Neural progenitor cell (in vitro differentiated cells): ENCODE results near the gene RNF217. TPM values are rescaled to one million over a fixed set of nuclear protein-coding genes. Genes with fewer than 3 reads are reported as not detected.
"Not testable (repeated sequence)": the region's sequence is repeated elsewhere in the genome, so short reads cannot be mapped to it uniquely, and the experiment has no call there.

ENCODE experiments used
- DNase-seq: peaks from one replicate; pipeline ENCODE4 v3.0.0-alpha.2; 2016; ENCODE audit warnings: low spot score
- H2AFZ ChIP-seq: fragments of 200-600 bp; sonication (generic); replicated peaks from 2 replicates; pipeline ENCODE4 v1.6.1; 2016; ENCODE audit warnings: antibody characterized with exemption
- H3F3A ChIP-seq: fragments of 200-600 bp; sonication (generic); 2 replicates; pipeline ENCODE4 v1.6.1; 2016; ENCODE audit warnings: antibody characterized with exemption, low read depth
- H3K27ac ChIP-seq: fragments of 200-600 bp; sonication (generic); 2 replicates; pipeline ENCODE4 v1.5.1; 2016; ENCODE audit warnings: mild to moderate bottlenecking
- H3K27me3 ChIP-seq: fragments of 200-600 bp; sonication (generic); 2 replicates; pipeline ENCODE4 v1.6.1; 2016; ENCODE audit warnings: mild to moderate bottlenecking, moderate library complexity
- H3K36me3 ChIP-seq: fragments of 200-600 bp; sonication (generic); 2 replicates; pipeline ENCODE4 v1.5.1; 2016
- H3K4me1 ChIP-seq: fragments of 200-600 bp; sonication (generic); 2 replicates; pipeline ENCODE4 v1.6.1; 2016; ENCODE audit warnings: mixed run types
- H3K4me2 ChIP-seq: fragments of 200-600 bp; sonication (generic); 2 replicates; pipeline ENCODE4 v1.6.1; 2016
- H3K4me3 ChIP-seq: fragments of 200-600 bp; sonication (generic); 2 replicates; pipeline ENCODE4 v1.5.1; 2016
- H3K79me2 ChIP-seq: fragments of 200-600 bp; sonication (generic); 2 replicates; pipeline ENCODE4 v1.6.1; 2016; ENCODE audit warnings: low read depth
- H3K9ac ChIP-seq: fragments of 200-600 bp; sonication (generic); 2 replicates; pipeline ENCODE4 v1.6.1; 2016
- H3K9me3 ChIP-seq: fragments of 200-600 bp; sonication (generic); 2 replicates; pipeline ENCODE4 v1.5.1; 2016; ENCODE audit warnings: low read depth
- H4K20me1 ChIP-seq: fragments of 200-600 bp; sonication (generic); 2 replicates; pipeline ENCODE4 v1.6.1; 2016; ENCODE audit warnings: low read depth
- H3K27ac Mint-ChIP-seq: 3 replicates; pipeline ENCODE4 v1.8.0; 2021; ENCODE audit warnings: mixed read lengths
- H3K27me3 Mint-ChIP-seq: 2 replicates; pipeline ENCODE4 v1.8.0; 2022; ENCODE audit warnings: low read depth, mild to moderate bottlenecking, inconsistent platforms, moderate library complexity, mixed read lengths; ENCODE audit not compliant: insufficient read depth
- H3K36me3 Mint-ChIP-seq: 3 replicates; pipeline ENCODE4 v1.8.0; 2021; ENCODE audit warnings: mixed read lengths
- H3K4me1 Mint-ChIP-seq: 3 replicates; pipeline ENCODE4 v1.8.0; 2021; ENCODE audit warnings: mixed read lengths
- H3K4me3 Mint-ChIP-seq: 3 replicates; pipeline ENCODE4 v1.8.0; 2021; ENCODE audit warnings: mild to moderate bottlenecking, moderate library complexity, mixed read lengths
- H3K9me3 Mint-ChIP-seq: 3 replicates; pipeline ENCODE4 v1.8.0; 2020; ENCODE audit warnings: mixed read lengths
- EZH2 ChIP-seq: fragments of 200-600 bp; sonication (generic); IDR thresholded peaks from 2 replicates; pipeline ENCODE4 v1.6.1; 2017; ENCODE audit warnings: antibody characterized with exemption, mild to moderate bottlenecking, moderate library complexity
- EZH2phosphoT487 ChIP-seq: fragments of 200-600 bp; sonication (generic); IDR thresholded peaks from 2 replicates; pipeline ENCODE4 v1.6.1; 2017; ENCODE audit warnings: antibody characterized with exemption
- total RNA-seq: library from RNA; depleted of rRNA; stranded (reverse); fragments of >200 nt; gene quantifications from 2 replicates; pipeline ENCODE4 v1.2.3, GENCODE V29; 2015; ENCODE audit warnings: low replicate concordance
- TF ChIP-seq, protein P1 (sequence below): fragments of 200-600 bp; sonication (generic); IDR thresholded peaks from 2 replicates; pipeline ENCODE4 v1.5.1; 2017; ENCODE audit warnings: antibody characterized with exemption, mild to moderate bottlenecking

Gene RNF217
- total RNA-seq, 1 donor from 2014 or later: 24.1 TPM

DNA sequence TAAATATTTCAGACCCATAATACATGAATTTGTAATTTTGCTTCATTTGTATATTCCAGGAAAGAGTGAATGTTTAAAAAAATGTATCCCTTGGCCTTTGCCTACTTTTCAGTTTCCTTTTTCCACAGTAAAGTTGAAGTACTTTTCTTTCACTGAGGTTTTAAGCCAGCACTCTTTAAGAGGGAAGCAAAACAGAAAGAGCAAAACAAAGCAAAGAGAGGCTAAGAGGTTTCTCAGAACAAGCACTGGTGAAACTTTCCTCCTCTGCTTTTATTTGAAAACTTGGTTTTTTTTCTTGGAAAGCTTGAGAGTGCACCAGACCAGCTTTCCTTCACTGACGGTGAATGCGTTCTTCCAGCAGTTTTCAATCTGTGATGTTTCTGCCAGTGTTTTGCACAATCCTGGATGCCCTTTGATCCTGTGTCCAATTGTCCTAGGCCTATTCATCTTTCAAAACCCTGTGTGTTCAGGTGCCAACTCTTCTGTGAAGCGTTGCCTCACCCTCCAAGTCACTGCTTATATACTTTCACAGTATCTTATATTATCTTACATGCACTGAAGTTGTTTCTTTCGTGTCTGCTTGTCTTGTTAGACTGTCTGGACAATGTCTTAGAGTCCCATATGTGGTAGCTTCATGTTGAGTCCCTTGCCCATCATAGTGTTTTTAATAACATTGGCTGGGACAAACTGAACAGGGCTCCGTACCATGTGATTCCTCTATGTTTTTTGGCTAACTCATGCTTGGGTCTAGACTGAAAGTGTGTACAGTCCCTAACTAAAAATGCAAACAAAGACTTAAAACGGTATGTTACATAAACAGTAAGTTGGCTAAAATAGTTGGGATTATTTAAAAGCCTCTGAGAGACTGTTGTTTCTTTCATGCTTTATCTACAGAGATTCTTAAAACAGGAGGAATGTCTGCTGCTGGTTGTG is 1.9 kb downstream of the RNF217 start:
- peak overlapping the region; percentile 35 for H3K27ac Mint-ChIP-seq
- H3K4me1 ChIP-seq: peaks cover 14% of the 10 kb centered on the region
- H3K79me2 ChIP-seq: peaks cover 58% of the 10 kb centered on the region
- no peaks in the 10 kb centered on the region for H3K9me3 Mint-ChIP-seq
- peak overlapping the region; percentile 96 for H3K4me3 ChIP-seq
- peak overlapping the region; percentile 93 for H3K4me2 ChIP-seq
- peak overlapping the region; percentile 90 for H3K4me3 Mint-ChIP-seq
- no peak overlapping the region for H3K9ac ChIP-seq
- no peak overlapping the region for H2AFZ ChIP-seq
- H3K27ac ChIP-seq: no peak overlapping the region
- H3K36me3 Mint-ChIP-seq: peaks cover 10% of the 10 kb centered on the region
- H3K27me3 Mint-ChIP-seq: peaks cover 4% of the 10 kb centered on the region
- H3K4me1 Mint-ChIP-seq: peaks cover 36% of the 10 kb centered on the region
- TF ChIP-seq EZH2 (no peak), EZH2phosphoT487 (no peak)
- TF ChIP-seq, protein P1, sequence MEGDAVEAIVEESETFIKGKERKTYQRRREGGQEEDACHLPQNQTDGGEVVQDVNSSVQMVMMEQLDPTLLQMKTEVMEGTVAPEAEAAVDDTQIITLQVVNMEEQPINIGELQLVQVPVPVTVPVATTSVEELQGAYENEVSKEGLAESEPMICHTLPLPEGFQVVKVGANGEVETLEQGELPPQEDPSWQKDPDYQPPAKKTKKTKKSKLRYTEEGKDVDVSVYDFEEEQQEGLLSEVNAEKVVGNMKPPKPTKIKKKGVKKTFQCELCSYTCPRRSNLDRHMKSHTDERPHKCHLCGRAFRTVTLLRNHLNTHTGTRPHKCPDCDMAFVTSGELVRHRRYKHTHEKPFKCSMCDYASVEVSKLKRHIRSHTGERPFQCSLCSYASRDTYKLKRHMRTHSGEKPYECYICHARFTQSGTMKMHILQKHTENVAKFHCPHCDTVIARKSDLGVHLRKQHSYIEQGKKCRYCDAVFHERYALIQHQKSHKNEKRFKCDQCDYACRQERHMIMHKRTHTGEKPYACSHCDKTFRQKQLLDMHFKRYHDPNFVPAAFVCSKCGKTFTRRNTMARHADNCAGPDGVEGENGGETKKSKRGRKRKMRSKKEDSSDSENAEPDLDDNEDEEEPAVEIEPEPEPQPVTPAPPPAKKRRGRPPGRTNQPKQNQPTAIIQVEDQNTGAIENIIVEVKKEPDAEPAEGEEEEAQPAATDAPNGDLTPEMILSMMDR: no peak
- H3K27me3 ChIP-seq: no peaks in the 10 kb centered on the region
- H3K36me3 ChIP-seq: no peaks in the 10 kb centered on the region
- peaks cover 5% of the 10 kb centered on the region for H4K20me1 ChIP-seq
- peaks cover 5% of the 10 kb centered on the region for H3F3A ChIP-seq
- H3K9me3 ChIP-seq: no peaks in the 10 kb centered on the region
- DNase-seq: peak; percentile 8

DNA sequence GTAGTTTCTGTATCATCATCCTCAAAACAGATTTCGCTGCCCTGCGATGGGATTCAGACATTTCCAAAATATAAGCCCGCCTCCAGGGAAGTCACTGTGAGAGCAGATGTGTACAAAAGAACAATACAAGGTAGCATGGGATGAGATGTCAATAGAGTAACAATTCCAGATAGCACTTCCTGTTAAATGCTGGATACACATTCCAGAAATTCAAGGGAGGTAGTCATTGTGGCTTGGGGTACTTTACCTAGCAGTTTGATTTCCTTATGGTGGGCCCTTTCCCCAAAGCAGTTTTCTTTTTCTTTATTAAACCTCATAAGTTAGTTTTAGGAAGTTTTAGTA is 2.5 kb downstream of the RNF217 start:
- H4K20me1 ChIP-seq: peaks cover 5% of the 10 kb centered on the region
- no peaks in the 10 kb centered on the region for H3K9me3 ChIP-seq
- no peaks in the 10 kb centered on the region for H3K36me3 ChIP-seq
- H3K9me3 Mint-ChIP-seq: no peaks in the 10 kb centered on the region
- peaks cover 5% of the 10 kb centered on the region for H3F3A ChIP-seq
- H2AFZ ChIP-seq: no peak overlapping the region
- TF ChIP-seq EZH2phosphoT487 (no peak), EZH2 (no peak)
- TF ChIP-seq, protein P1: no peak
- peak overlapping the region; percentile 93 for H3K4me2 ChIP-seq
- peak overlapping the region; percentile 96 for H3K4me3 ChIP-seq
- peaks cover 4% of the 10 kb centered on the region for H3K27me3 Mint-ChIP-seq
- H3K4me1 ChIP-seq: peaks cover 14% of the 10 kb centered on the region
- H3K9ac ChIP-seq: no peak overlapping the region
- H3K4me1 Mint-ChIP-seq: peaks cover 36% of the 10 kb centered on the region
- peaks cover 58% of the 10 kb centered on the region for H3K79me2 ChIP-seq
- peak overlapping the region; percentile 90 for H3K4me3 Mint-ChIP-seq
- no peak overlapping the region for H3K27ac ChIP-seq
- no peak for DNase-seq
- peaks cover 10% of the 10 kb centered on the region for H3K36me3 Mint-ChIP-seq
- H3K27ac Mint-ChIP-seq: no peak overlapping the region
- H3K27me3 ChIP-seq: no peaks in the 10 kb centered on the region

DNA sequence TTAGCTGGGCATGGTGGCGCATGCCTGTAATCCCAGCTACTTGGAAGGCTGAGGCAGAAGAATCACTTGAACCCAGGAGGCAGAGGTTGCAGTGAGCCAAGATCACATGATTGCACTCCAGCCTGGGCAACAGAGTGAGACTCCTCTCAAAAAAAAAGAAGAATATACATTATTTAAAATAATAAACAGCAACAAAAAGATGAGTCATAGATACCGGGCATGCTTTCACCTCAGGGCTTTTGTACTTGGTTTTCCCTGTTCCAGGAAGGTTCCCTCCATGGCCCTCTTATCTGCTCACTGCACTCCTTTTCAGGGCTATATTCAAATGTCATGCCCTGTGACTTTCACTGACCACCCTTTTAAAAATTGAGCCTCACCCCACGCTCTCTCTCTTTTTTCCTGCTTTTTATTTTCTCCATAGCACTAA is 3.2 kb downstream of the RNF217 start:
- not testable (repeated sequence) for H3K9me3 Mint-ChIP-seq, H2AFZ ChIP-seq, H3F3A ChIP-seq, H3K9ac ChIP-seq, H3K36me3 Mint-ChIP-seq, H3K4me3 ChIP-seq, H3K36me3 ChIP-seq, DNase-seq, H3K27me3 ChIP-seq, H3K27me3 Mint-ChIP-seq, H3K27ac ChIP-seq, H4K20me1 ChIP-seq, H3K4me2 ChIP-seq, H3K9me3 ChIP-seq, H3K27ac Mint-ChIP-seq
- Histone ChIP-seq H3K79me2 (peaks cover 62% of the 10 kb centered on the region), H3K4me1 (peaks cover 14% of the 10 kb centered on the region)
- peaks cover 36% of the 10 kb centered on the region for H3K4me1 Mint-ChIP-seq
- peak overlapping the region; percentile 2 for H3K4me3 Mint-ChIP-seq

DNA sequence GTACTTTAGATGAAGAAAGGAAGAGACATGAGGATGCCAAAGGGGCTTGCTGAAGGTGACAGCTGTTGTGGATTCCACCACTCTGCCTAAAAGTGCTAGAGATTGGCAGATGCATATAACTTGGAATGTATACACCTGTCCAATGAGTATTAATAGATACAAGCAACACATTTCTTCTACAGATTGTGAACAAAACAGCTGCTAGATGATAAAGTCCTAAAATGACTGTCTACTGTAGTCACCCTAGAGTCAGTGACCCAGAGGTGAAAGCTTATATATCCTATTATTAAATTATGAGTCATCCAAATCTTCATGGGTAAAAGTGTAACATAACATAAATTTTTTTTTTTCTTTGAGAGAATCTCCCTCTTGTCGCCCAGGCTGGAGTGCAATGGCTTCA is 5.2 kb downstream of the RNF217 start:
- no peak overlapping the region for H3K9ac ChIP-seq
- H3K36me3 ChIP-seq: no peaks in the 10 kb centered on the region
- no peak for TF ChIP-seq EZH2phosphoT487
- TF ChIP-seq, protein P1: no peak
- no peak for TF ChIP-seq EZH2
- H3K4me1 ChIP-seq: peaks cover 8% of the 10 kb centered on the region
- no peak overlapping the region for H3K27ac Mint-ChIP-seq
- H3K4me2 ChIP-seq: no peak overlapping the region
- no peaks in the 10 kb centered on the region for H3K27me3 Mint-ChIP-seq
- peaks cover 54% of the 10 kb centered on the region for H3K79me2 ChIP-seq
- H3K4me1 Mint-ChIP-seq: peaks cover 28% of the 10 kb centered on the region
- no peak overlapping the region for H3K4me3 ChIP-seq
- no peaks in the 10 kb centered on the region for H3K27me3 ChIP-seq
- DNase-seq: no peak
- H3K9me3 Mint-ChIP-seq: no peaks in the 10 kb centered on the region
- H2AFZ ChIP-seq: no peak overlapping the region
- H4K20me1 ChIP-seq: peaks cover 5% of the 10 kb centered on the region
- peaks cover 18% of the 10 kb centered on the region for H3K36me3 Mint-ChIP-seq
- H3K27ac ChIP-seq: no peak overlapping the region
- no peaks in the 10 kb centered on the region for H3K9me3 ChIP-seq
- no peak overlapping the region for H3K4me3 Mint-ChIP-seq
- peaks cover 5% of the 10 kb centered on the region for H3F3A ChIP-seq
